ENCODE results near the gene C16orf74. TPM values are rescaled to one million over a fixed set of nuclear protein-coding genes. Genes with fewer than 3 reads are reported as not detected.

The C16orf74 gene
- polyA plus RNA-seq, 2 of the 4 experiments (the other 2 are of a cell fraction), result 3.8 to 9.1 TPM

DNA sequence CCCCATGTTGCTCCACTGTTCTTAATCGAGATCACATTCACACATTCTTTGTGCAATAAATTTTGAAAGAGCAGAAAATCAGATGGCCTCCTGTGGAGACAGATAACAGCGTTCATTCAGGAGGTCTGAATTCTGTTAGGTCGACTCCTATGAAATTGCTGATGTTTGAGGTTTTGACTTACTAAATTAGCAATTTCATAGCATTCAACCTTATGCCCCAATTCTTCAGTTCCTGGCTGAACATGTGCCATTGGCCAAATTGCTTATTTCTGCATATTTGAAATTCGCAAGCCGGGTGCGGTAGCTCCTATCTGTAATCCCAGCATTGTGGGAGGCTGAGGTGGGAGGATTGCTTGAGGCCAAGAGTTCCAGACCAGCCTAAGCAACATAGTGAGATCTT, 22.1 kb upstream of the C16orf74 start:
- FAIRE-seq, result no peak

DNA sequence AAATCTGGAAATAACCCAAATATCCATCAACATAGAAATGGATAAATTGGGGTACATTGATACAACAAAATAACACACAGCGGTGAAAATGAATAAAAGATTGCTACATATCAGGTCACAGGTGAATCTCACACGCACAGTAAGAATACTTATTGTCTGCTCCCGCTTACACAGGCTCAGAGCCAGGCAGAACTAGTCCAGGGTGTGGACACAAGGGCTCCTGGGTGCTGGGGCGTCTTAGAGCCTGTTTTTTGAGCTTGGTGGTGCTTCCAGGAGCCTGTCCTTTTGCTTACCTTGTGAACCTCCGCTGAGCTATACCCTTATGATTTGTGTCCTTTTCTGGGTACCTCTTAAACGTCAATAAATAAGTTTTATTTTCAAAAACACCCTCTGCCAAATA, 19.8 kb upstream of the C16orf74 start:
- FAIRE-seq (no peak), ATAC-seq (no peak), DNase-seq (ENCODE audit: low read depth in 1 of 2, low spot score in 1 of 2) (no peak)
- H3K27ac ChIP-seq, result no peak overlapping the region
- no peak overlapping the region for H3K4me3 ChIP-seq
- H3K4me1 ChIP-seq, result peaks cover 17% of the 10 kb centered on the region
- TF ChIP-seq CBX2 (IDR thresholded peaks at IDR 0.05; ENCODE audit: borderline replicate concordance, low read depth) (no peak), HOXB5 (CRISPR knock-in tag; IDR thresholded peaks at IDR 0.05) (no peak)
- POLR2A ChIA-PET, result no interaction called here
- WGBS (ENCODE audit: missing lambda C conversion rate), result 95% methylated on average over 6 of the region's 6 CpGs
- H3K4me2 ChIP-seq, result no peak overlapping the region
- CTCF ChIA-PET, result interaction anchor here (2.6 to 3.2 kb wide), 2 partner anchors 11 to 13 kb away, joined by 5 to 14 read pairs; no protein-coding TSS in a partner anchor
- H3K9me3 ChIP-seq, result no peaks in the 10 kb centered on the region

More for the DNA sequence above, 22.1 kb upstream of the C16orf74 start:
- no peak overlapping the region for H3K4me2 ChIP-seq
- peaks cover 5% of the 10 kb centered on the region for H3K4me1 ChIP-seq
- no peak for DNase-seq (ENCODE audit: low read depth in 1 of 2, low spot score in 1 of 2)
- ChIA-PET POLR2A (no interaction called here), CTCF (interaction anchor here (2.6 to 3.2 kb wide), 2 partner anchors 11 to 13 kb away, joined by 5 to 14 read pairs; no protein-coding TSS in a partner anchor)
- no peaks in the 10 kb centered on the region for H3K9me3 ChIP-seq
- WGBS (ENCODE audit: missing lambda C conversion rate), result 90% methylated on average over 6 of the region's 6 CpGs
- ATAC-seq, result no peak
- H3K27ac ChIP-seq, result no peak overlapping the region
- TF ChIP-seq EHMT2 (IDR thresholded peaks at IDR 0.05; ENCODE audit: low read depth), result no peak
- TF ChIP-seq MAFK (IDR thresholded peaks at IDR 0.05; ENCODE audit: partially characterized antibody), result peak; percentile 50
- no peak overlapping the region for H3K4me3 ChIP-seq

DNA sequence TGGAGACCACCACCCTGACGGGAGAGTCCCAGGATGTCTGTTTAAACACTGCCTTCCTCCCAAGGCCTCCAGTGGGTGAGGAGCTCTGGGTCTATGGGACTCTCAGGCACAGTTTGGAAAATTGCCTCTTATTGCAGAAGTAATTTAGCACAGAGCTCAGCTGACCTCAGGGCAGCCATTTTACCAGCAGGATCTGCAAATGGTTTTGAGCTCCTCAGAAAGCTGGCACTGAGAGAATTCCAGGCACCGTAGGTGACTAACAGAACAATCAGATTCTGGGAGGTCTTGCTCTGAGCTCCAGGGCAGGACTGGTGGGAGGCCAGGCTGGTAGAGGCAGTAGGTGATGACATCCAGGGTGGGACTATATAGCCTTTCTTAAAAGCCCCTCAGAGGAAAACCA, 17.3 kb upstream of the C16orf74 start:
- ATAC-seq, result peak; percentile 24 to 34
- Histone ChIP-seq H3K4me1 (peaks cover 17% of the 10 kb centered on the region), H3K9me3 (no peaks in the 10 kb centered on the region), H3K4me2 (peak overlapping the region; percentile 73), H3K4me3 (no peak overlapping the region), H3K27ac (peak overlapping the region; percentile 85 to 98)
- POLR2A ChIA-PET, result no interaction called here
- TF ChIP-seq SMC3 (IDR thresholded peaks at IDR 0.05), result no peak
- no peak for TF ChIP-seq GATA3 (IDR thresholded peaks at IDR 0.05; ENCODE audit: borderline replicate concordance)
- no peak for TF ChIP-seq POLR2AphosphoS2 (conservative IDR thresholded peaks at IDR 0.05; ENCODE audit: low read length)
- TF ChIP-seq, protein P1, sequence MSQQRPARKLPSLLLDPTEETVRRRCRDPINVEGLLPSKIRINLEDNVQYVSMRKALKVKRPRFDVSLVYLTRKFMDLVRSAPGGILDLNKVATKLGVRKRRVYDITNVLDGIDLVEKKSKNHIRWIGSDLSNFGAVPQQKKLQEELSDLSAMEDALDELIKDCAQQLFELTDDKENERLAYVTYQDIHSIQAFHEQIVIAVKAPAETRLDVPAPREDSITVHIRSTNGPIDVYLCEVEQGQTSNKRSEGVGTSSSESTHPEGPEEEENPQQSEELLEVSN (IDR thresholded peaks at IDR 0.05; ENCODE audit: borderline replicate concordance, low read depth), result no peak
- TF ChIP-seq CBX8 (IDR thresholded peaks at IDR 0.05), result no peak
- 0 out of 5 replicates have a peak, but pooled peaks of 1 of the 2 experiments have one; percentile 11 for TF ChIP-seq JUN (IDR thresholded peaks at IDR 0.05)
- no peak for TF ChIP-seq BHLHE40 (IDR thresholded peaks at IDR 0.05; ENCODE audit: low read depth, low read length)
- TF ChIP-seq, protein P2, sequence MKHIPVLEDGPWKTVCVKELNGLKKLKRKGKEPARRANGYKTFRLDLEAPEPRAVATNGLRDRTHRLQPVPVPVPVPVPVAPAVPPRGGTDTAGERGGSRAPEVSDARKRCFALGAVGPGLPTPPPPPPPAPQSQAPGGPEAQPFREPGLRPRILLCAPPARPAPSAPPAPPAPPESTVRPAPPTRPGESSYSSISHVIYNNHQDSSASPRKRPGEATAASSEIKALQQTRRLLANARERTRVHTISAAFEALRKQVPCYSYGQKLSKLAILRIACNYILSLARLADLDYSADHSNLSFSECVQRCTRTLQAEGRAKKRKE (CRISPR knock-in tag; IDR thresholded peaks at IDR 0.05; ENCODE audit: low read depth), result 0 out of 2 replicates have a peak, but pooled peaks have one; percentile 25
- TF ChIP-seq NFE2L2 (conservative IDR thresholded peaks at IDR 0.05; ENCODE audit: low read length), result no peak
- no peak for TF ChIP-seq FOSL2 (IDR thresholded peaks at IDR 0.05)
- TF ChIP-seq FOSL2 (CRISPR knock-in tag; IDR thresholded peaks at IDR 0.05), result no peak
- TF ChIP-seq FOXS1 (CRISPR knock-in tag; IDR thresholded peaks at IDR 0.05), result no peak
- TF ChIP-seq KDM5A (IDR thresholded peaks at IDR 0.05), result no peak
- TF ChIP-seq NPAS2 (CRISPR knock-in tag; IDR thresholded peaks at IDR 0.05; ENCODE audit: borderline replicate concordance), result no peak
- no peak for TF ChIP-seq CBX2 (IDR thresholded peaks at IDR 0.05; ENCODE audit: borderline replicate concordance, low read depth)
- no peak for TF ChIP-seq KDM1A (IDR thresholded peaks at IDR 0.05; ENCODE audit: low read depth)
- TF ChIP-seq, protein P3, sequence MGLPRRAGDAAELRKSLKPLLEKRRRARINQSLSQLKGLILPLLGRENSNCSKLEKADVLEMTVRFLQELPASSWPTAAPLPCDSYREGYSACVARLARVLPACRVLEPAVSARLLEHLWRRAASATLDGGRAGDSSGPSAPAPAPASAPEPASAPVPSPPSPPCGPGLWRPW (IDR thresholded peaks at IDR 0.05), result no peak
- TF ChIP-seq EHMT2 (IDR thresholded peaks at IDR 0.05; ENCODE audit: low read depth), result no peak
- FAIRE-seq, result no peak
- WGBS (ENCODE audit: missing lambda C conversion rate), result 63% methylated on average over 2 of the region's 2 CpGs
- DNase-seq (ENCODE audit: low read depth in 1 of 2, low spot score in 1 of 2), result no peak
- CTCF ChIA-PET, result interaction anchor here (0.7 to 1.8 kb wide), 5 partner anchors 8 to 681 kb away, joined by 3 to 6 read pairs (median 5); no protein-coding TSS in a partner anchor

DNA sequence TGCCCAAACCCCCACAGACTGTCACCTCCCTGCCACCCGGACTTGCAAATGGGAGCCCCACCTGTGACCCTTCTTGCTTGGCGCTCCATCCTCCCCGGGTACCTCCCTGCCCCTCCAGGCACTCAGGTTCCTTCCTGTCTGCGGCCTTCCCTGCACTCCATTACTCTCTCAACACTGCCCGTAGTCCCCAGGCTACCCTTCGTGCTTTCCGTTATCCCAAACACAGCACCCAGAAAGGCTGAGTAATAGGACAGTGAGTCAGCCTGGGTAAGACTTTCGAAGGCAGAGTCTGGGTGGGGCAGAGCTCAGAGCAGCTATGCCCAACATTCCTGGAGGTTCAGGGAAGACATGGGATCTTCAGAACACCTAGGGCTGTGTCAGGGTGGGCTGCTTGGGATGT, 16.6 kb upstream of the C16orf74 start:
- no peak overlapping the region for H3K4me3 ChIP-seq
- WGBS (ENCODE audit: missing lambda C conversion rate), result 2% methylated on average over 8 of the region's 8 CpGs
- peaks cover 17% of the 10 kb centered on the region for H3K4me1 ChIP-seq
- CTCF ChIA-PET, result interaction anchor here (1.2 to 1.8 kb wide), 4 partner anchors 7 to 54 kb away, joined by 4 to 6 read pairs (median 5); no protein-coding TSS in a partner anchor
- no peaks in the 10 kb centered on the region for H3K9me3 ChIP-seq
- peak; percentile 85 to 96 for DNase-seq (ENCODE audit: low read depth in 1 of 2, low spot score in 1 of 2)
- FAIRE-seq, result peak; percentile 56
- H3K4me2 ChIP-seq, result peak overlapping the region; percentile 73
- TF ChIP-seq FOSL2 (IDR thresholded peaks at IDR 0.05) (0 out of 2 replicates have a peak, but pooled peaks have one; percentile 32), FOSL2 (CRISPR knock-in tag; IDR thresholded peaks at IDR 0.05) (peak; percentile 85), NFE2L2 (conservative IDR thresholded peaks at IDR 0.05; ENCODE audit: low read length) (no peak), RARB (CRISPR knock-in tag; IDR thresholded peaks at IDR 0.05) (no peak), BHLHE40 (IDR thresholded peaks at IDR 0.05; ENCODE audit: low read depth, low read length) (no peak), MYC (IDR thresholded peaks at IDR 0.05; ENCODE audit: borderline replicate concordance, low read length) (no peak), MAFK (IDR thresholded peaks at IDR 0.05; ENCODE audit: partially characterized antibody) (peak; percentile 36), SMC3 (IDR thresholded peaks at IDR 0.05) (no peak), HDAC2 (IDR thresholded peaks at IDR 0.05) (no peak), RCOR1 (IDR thresholded peaks at IDR 0.05; ENCODE audit: low read depth, low read length) (no peak)
- TF ChIP-seq, protein P4, sequence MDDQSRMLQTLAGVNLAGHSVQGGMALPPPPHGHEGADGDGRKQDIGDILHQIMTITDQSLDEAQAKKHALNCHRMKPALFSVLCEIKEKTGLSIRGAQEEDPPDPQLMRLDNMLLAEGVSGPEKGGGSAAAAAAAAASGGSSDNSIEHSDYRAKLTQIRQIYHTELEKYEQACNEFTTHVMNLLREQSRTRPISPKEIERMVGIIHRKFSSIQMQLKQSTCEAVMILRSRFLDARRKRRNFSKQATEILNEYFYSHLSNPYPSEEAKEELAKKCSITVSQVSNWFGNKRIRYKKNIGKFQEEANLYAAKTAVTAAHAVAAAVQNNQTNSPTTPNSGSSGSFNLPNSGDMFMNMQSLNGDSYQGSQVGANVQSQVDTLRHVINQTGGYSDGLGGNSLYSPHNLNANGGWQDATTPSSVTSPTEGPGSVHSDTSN (IDR thresholded peaks at IDR 0.05), result no peak
- TF ChIP-seq, protein P5, sequence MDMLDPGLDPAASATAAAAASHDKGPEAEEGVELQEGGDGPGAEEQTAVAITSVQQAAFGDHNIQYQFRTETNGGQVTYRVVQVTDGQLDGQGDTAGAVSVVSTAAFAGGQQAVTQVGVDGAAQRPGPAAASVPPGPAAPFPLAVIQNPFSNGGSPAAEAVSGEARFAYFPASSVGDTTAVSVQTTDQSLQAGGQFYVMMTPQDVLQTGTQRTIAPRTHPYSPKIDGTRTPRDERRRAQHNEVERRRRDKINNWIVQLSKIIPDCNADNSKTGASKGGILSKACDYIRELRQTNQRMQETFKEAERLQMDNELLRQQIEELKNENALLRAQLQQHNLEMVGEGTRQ (IDR thresholded peaks at IDR 0.05), result no peak
- TF ChIP-seq, protein P6, sequence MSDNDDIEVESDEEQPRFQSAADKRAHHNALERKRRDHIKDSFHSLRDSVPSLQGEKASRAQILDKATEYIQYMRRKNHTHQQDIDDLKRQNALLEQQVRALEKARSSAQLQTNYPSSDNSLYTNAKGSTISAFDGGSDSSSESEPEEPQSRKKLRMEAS (IDR thresholded peaks at IDR 0.05), result 0 out of 2 replicates have a peak, but pooled peaks have one; percentile 60
- H3K27ac ChIP-seq, result peak overlapping the region; percentile 85 to 98
- peak; percentile 98 for ATAC-seq
- POLR2A ChIA-PET, result no interaction called here
